GM23338 (cell line): ENCODE measurements around the gene ZDHHC12. TPM values are rescaled to one million over a fixed set of nuclear protein-coding genes. Genes with fewer than 3 reads are reported as not detected.

ENCODE experiments used
- ATAC-seq: fragments of 200-7000 bp; cut with Tn5 transposase; 3 replicates; pipeline ENCODE4 v1.9.1; 2020
- DNase-seq: peaks from one replicate; pipeline ENCODE4 v3.0.0-alpha.2; 2015; ENCODE audit warnings: low spot score
- H2AFZ ChIP-seq: fragments of 200-600 bp; sonication (generic); 2 replicates; pipeline ENCODE4 v1.8.0; 2016; ENCODE audit warnings: antibody characterized with exemption, mild to moderate bottlenecking, moderate library complexity
- H3F3A ChIP-seq: fragments of 200-600 bp; sonication (generic); replicated peaks from 2 replicates; pipeline ENCODE4 v1.8.0; 2017; ENCODE audit warnings: antibody characterized with exemption, mixed run types, low read depth
- H3K27ac ChIP-seq: fragments of 200-600 bp; sonication (generic); 2 replicates; pipeline ENCODE4 v1.6.1; 2016; ENCODE audit warnings: low read depth
- H3K27me3 ChIP-seq: fragments of 200-600 bp; sonication (generic); 2 replicates; pipeline ENCODE4 v1.8.0; 2016; ENCODE audit warnings: mild to moderate bottlenecking, mixed run types, moderate library complexity; ENCODE audit not compliant: insufficient read depth
- H3K36me3 ChIP-seq: fragments of 200-600 bp; sonication (generic); 2 replicates; pipeline ENCODE4 v1.8.0; 2016; ENCODE audit warnings: mild to moderate bottlenecking; ENCODE audit not compliant: insufficient read depth
- H3K4me1 ChIP-seq: fragments of 200-600 bp; sonication (generic); 2 replicates; pipeline ENCODE4 v1.8.0; 2016; ENCODE audit warnings: mild to moderate bottlenecking, moderate library complexity; ENCODE audit not compliant: insufficient read depth
- H3K4me2 ChIP-seq: fragments of 200-600 bp; sonication (generic); 2 replicates; pipeline ENCODE4 v1.7.1; 2017; ENCODE audit warnings: mixed run types
- H3K4me3 ChIP-seq: fragments of 200-600 bp; sonication (generic); 2 replicates; pipeline ENCODE4 v1.6.1; 2016; ENCODE audit warnings: mixed run types
- H3K79me2 ChIP-seq: fragments of 200-600 bp; sonication (generic); replicated peaks from 2 replicates; pipeline ENCODE4 v1.8.0; 2017; ENCODE audit warnings: mild to moderate bottlenecking; ENCODE audit not compliant: insufficient read depth
- H3K9me2 ChIP-seq: fragments of 200-600 bp; sonication (generic); 2 replicates; pipeline ENCODE4 v1.8.0; 2017; ENCODE audit not compliant: insufficient read depth
- H4K20me1 ChIP-seq: fragments of 200-600 bp; sonication (generic); replicated peaks from 2 replicates; pipeline ENCODE4 v1.8.0; 2017; ENCODE audit warnings: mild to moderate bottlenecking; ENCODE audit not compliant: insufficient read depth
- H3K27ac Mint-ChIP-seq: 2 replicates; pipeline ENCODE4 v1.8.0; 2020; ENCODE audit warnings: inconsistent platforms, mild to moderate bottlenecking, moderate library complexity, mixed read lengths
- H3K27me3 Mint-ChIP-seq: 3 replicates; pipeline ENCODE4 v1.8.0; 2022; ENCODE audit warnings: low read depth, mild to moderate bottlenecking, moderate library complexity, mixed read lengths, inconsistent platforms; ENCODE audit not compliant: insufficient read depth, poor library complexity
- H3K36me3 Mint-ChIP-seq: 3 replicates; pipeline ENCODE4 v1.8.0; 2021; ENCODE audit warnings: low read depth, mild to moderate bottlenecking, inconsistent platforms, moderate library complexity, mixed read lengths
- H3K4me1 Mint-ChIP-seq: 3 replicates; pipeline ENCODE4 v1.8.0; 2020; ENCODE audit warnings: mild to moderate bottlenecking, inconsistent platforms, mixed read lengths
- H3K4me3 Mint-ChIP-seq: 3 replicates; pipeline ENCODE4 v1.8.0; 2021; ENCODE audit warnings: moderate library complexity, mild to moderate bottlenecking, inconsistent platforms, mixed read lengths
- H3K9me3 Mint-ChIP-seq: 3 replicates; pipeline ENCODE4 v1.8.0; 2020; ENCODE audit warnings: moderate library complexity, mild to moderate bottlenecking, inconsistent platforms, mixed read lengths
- CREB1 ChIP-seq: fragments of 250-450 bp; sonication (Bioruptor Pico); IDR thresholded peaks from 2 replicates; pipeline ENCODE4 v1.5.0; 2020; ENCODE audit warnings: low read depth, mild to moderate bottlenecking, moderate library complexity
- ETS1 ChIP-seq: IDR thresholded peaks from 2 replicates; pipeline ENCODE4 v1.6.1; 2016; ENCODE audit warnings: antibody characterized with exemption
- NANOG ChIP-seq: IDR thresholded peaks from 2 replicates; pipeline ENCODE4 v1.6.1; 2016; ENCODE audit warnings: antibody characterized with exemption, borderline replicate concordance
- POLR2AphosphoS5 ChIP-seq: IDR thresholded peaks from 2 replicates; pipeline ENCODE4 v1.6.1; 2016; ENCODE audit warnings: antibody characterized with exemption, low read depth
- REST ChIP-seq: IDR thresholded peaks from one replicate; pipeline ENCODE4 v1.6.1; 2018; ENCODE audit warnings: antibody characterized with exemption; ENCODE audit not compliant: unreplicated experiment
- STAT1 ChIP-seq: IDR thresholded peaks from one replicate; pipeline ENCODE4 v1.6.1; 2016; ENCODE audit warnings: antibody characterized with exemption; ENCODE audit not compliant: unreplicated experiment
- polyA plus RNA-seq: library from polyadenylated mRNA; unstranded; fragments of >200 nt; fragmentation: Nextera tagmentation; extraction: Ambion mirVana; gene quantifications from 2 replicates; pipeline ENCODE4 v1.2.1, GENCODE V29; 2016
- total RNA-seq: library from RNA; depleted of rRNA; stranded (reverse); fragments of >200 nt; shearing (Covaris generic); gene quantifications from 2 replicates; pipeline ENCODE4 v1.2.3, GENCODE V29; 2014
- TF ChIP-seq, protein P1 (sequence below), 2 experiments: fragments of 200-600 bp in 1 of 2; sonication (generic) in 1 of 2; conservative IDR thresholded peaks; 2 replicates each; pipeline versions ENCODE4 v1.5.1 to v1.6.1; 2016 to 2017; ENCODE audit warnings: antibody characterized with exemption in 2 of 2, low read depth in 2 of 2, mild to moderate bottlenecking in 2 of 2, moderate library complexity in 1 of 2
- TF ChIP-seq, protein P2 (sequence below): fragments of 250-450 bp; sonication (Bioruptor Pico); IDR thresholded peaks from 2 replicates; pipeline ENCODE4 v1.5.0; 2020; ENCODE audit warnings: mild to moderate bottlenecking, moderate library complexity

ZDHHC12 gene
- total and polyA plus RNA-seq, 2 experiments from 2014 or later, result 47.5 to 54.1 TPM

- TF ChIP-seq, protein P1, sequence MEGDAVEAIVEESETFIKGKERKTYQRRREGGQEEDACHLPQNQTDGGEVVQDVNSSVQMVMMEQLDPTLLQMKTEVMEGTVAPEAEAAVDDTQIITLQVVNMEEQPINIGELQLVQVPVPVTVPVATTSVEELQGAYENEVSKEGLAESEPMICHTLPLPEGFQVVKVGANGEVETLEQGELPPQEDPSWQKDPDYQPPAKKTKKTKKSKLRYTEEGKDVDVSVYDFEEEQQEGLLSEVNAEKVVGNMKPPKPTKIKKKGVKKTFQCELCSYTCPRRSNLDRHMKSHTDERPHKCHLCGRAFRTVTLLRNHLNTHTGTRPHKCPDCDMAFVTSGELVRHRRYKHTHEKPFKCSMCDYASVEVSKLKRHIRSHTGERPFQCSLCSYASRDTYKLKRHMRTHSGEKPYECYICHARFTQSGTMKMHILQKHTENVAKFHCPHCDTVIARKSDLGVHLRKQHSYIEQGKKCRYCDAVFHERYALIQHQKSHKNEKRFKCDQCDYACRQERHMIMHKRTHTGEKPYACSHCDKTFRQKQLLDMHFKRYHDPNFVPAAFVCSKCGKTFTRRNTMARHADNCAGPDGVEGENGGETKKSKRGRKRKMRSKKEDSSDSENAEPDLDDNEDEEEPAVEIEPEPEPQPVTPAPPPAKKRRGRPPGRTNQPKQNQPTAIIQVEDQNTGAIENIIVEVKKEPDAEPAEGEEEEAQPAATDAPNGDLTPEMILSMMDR (conservative IDR thresholded peaks at IDR 0.05; ENCODE audit: low read depth in 2 of 2), result no peak
- TF ChIP-seq POLR2AphosphoS5 (no peak), ETS1 (no peak), NANOG (no peak)
Observed at GRCh38 chr9:128723352-128723865, 518 bp downstream of the ZDHHC12 start (continued).

DNA sequence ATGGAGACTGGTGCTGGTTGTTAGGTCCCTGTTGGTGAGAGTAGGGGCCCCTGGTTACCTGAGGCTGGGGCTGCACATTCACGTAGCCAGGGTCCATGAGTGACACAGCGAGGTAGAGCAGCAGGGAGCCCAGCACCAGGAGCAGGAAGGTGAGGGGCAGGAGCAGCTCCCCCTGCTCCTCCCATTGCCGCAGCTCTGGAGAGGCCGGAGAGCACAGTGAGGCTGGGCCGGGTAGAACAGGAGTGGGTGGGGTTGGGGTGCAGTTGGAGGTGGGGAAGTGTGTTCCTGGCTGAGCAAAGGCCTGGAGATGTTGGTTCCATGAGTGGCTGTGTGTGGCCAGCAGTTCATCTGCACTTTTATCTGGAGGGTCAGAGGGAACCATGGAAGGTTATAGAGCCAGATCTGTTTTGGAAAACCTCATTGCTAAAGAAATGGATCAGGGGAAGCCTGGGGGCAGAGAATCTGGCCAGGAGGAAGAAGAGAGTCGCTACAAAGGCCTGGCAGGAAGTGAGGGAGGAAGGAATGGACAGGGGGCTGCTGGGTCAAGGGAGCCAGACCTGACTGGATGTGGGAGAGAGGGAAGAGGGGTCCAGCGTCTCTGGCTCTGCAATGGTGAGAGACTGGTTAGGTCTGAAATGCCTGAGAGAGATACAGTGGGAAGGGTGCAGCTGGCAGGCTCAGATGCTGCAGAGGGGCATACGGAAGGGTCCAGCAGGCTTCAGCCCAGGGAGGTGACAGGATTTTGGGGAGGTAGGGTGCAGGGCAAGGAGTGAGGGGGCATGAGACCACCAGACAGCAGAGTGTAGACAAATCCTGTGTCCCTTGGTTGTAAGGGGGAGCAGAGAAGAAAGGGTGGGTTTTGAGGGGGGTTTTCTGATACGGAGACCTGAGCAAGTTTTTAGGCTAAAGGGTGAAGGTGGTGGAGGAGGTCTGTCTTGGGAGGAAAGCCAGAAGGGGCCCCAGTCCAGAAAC lies 1.3 kb downstream of the ZDHHC12 start:
- H3K4me1 Mint-ChIP-seq, result peaks cover 18% of the 10 kb centered on the region
- ATAC-seq (no peak), DNase-seq (no peak)
- Histone ChIP-seq H2AFZ (no peak overlapping the region), H3K9me2 (no peaks in the 10 kb centered on the region), H3F3A (no peaks in the 10 kb centered on the region; the same call in 1 of the 2 replicates), H3K4me1 (peaks cover 3% of the 10 kb centered on the region), H3K4me2 (peak overlapping the region; percentile 97), H3K36me3 (no peaks in the 10 kb centered on the region), H3K27ac (no peak overlapping the region), H3K27me3 (no peaks in the 10 kb centered on the region), H3K4me3 (peak overlapping the region; percentile 92), H4K20me1 (no peaks in the 10 kb centered on the region; the same call in 1 of the 2 replicates), H3K79me2 (no peaks in the 10 kb centered on the region; the same call in 1 of the 2 replicates)
- H3K9me3 Mint-ChIP-seq, result no peaks in the 10 kb centered on the region; the same call in 2 of the 3 replicates
- H3K27me3 Mint-ChIP-seq, result peaks cover 29% of the 10 kb centered on the region
- H3K27ac Mint-ChIP-seq, result peak overlapping the region; percentile 64; the same call in 1 of the 2 replicates
- H3K36me3 Mint-ChIP-seq, result peaks cover 4% of the 10 kb centered on the region; the same call in 2 of the 3 replicates
- peak overlapping the region; percentile 92 for H3K4me3 Mint-ChIP-seq
- TF ChIP-seq CREB1 (CRISPR knock-in tag) (no peak), STAT1 (no peak), ETS1 (no peak), REST (no peak)
- TF ChIP-seq, protein P2, sequence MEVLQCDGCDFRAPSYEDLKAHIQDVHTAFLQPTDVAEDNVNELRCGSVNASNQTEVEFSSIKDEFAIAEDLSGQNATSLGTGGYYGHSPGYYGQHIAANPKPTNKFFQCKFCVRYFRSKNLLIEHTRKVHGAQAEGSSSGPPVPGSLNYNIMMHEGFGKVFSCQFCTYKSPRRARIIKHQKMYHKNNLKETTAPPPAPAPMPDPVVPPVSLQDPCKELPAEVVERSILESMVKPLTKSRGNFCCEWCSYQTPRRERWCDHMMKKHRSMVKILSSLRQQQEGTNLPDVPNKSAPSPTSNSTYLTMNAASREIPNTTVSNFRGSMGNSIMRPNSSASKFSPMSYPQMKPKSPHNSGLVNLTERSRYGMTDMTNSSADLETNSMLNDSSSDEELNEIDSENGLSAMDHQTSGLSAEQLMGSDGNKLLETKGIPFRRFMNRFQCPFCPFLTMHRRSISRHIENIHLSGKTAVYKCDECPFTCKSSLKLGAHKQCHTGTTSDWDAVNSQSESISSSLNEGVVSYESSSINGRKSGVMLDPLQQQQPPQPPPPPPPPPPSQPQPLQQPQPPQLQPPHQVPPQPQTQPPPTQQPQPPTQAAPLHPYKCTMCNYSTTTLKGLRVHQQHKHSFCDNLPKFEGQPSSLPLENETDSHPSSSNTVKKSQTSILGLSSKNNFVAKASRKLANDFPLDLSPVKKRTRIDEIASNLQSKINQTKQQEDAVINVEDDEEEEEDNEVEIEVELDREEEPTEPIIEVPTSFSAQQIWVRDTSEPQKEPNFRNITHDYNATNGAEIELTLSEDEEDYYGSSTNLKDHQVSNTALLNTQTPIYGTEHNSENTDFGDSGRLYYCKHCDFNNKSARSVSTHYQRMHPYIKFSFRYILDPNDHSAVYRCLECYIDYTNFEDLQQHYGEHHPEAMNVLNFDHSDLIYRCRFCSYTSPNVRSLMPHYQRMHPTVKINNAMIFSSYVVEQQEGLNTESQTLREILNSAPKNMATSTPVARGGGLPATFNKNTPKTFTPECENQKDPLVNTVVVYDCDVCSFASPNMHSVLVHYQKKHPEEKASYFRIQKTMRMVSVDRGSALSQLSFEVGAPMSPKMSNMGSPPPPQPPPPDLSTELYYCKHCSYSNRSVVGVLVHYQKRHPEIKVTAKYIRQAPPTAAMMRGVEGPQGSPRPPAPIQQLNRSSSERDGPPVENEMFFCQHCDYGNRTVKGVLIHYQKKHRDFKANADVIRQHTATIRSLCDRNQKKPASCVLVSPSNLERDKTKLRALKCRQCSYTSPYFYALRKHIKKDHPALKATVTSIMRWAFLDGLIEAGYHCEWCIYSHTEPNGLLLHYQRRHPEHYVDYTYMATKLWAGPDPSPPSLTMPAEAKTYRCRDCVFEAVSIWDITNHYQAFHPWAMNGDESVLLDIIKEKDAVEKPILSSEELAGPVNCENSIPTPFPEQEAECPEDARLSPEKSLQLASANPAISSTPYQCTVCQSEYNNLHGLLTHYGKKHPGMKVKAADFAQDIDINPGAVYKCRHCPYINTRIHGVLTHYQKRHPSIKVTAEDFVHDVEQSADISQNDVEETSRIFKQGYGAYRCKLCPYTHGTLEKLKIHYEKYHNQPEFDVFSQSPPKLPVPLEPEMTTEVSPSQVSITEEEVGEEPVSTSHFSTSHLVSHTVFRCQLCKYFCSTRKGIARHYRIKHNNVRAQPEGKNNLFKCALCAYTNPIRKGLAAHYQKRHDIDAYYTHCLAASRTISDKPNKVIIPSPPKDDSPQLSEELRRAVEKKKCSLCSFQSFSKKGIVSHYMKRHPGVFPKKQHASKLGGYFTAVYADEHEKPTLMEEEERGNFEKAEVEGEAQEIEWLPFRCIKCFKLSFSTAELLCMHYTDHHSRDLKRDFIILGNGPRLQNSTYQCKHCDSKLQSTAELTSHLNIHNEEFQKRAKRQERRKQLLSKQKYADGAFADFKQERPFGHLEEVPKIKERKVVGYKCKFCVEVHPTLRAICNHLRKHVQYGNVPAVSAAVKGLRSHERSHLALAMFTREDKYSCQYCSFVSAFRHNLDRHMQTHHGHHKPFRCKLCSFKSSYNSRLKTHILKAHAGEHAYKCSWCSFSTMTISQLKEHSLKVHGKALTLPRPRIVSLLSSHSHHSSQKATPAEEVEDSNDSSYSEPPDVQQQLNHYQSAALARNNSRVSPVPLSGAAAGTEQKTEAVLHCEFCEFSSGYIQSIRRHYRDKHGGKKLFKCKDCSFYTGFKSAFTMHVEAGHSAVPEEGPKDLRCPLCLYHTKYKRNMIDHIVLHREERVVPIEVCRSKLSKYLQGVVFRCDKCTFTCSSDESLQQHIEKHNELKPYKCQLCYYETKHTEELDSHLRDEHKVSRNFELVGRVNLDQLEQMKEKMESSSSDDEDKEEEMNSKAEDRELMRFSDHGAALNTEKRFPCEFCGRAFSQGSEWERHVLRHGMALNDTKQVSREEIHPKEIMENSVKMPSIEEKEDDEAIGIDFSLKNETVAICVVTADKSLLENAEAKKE, result no peak
